Prostate gland (tissue), 2 donors: Measurements from ENCODE around the gene LPP. TPM values are rescaled to one million over a fixed set of nuclear protein-coding genes. Genes with fewer than 3 reads are reported as not detected.

Experiments used
- DNase-seq: peaks from one replicate; pipeline ENCODE4 v3.0.0-alpha.2; 2019; ENCODE audit warnings: low spot score
- H3K27ac ChIP-seq, 2 donors: fragments of 200-600 bp; sonication (generic); 2 replicates each; pipeline ENCODE4 v1.5.1; 2017 to 2019
- H3K27me3 ChIP-seq: fragments of 200-600 bp; sonication (generic); replicated peaks from 2 replicates; pipeline ENCODE4 v1.5.1; 2019; ENCODE audit not compliant: insufficient read depth
- H3K36me3 ChIP-seq, 2 donors: fragments of 200-600 bp; sonication (generic); 1 replicate in 1 of 2; 2 replicates in 1 of 2; pipeline versions ENCODE4 v1.5.1 to v1.8.1; 2017 to 2019
- H3K4me1 ChIP-seq: fragments of 200-600 bp; sonication (generic); replicated peaks from 2 replicates; pipeline ENCODE4 v1.5.1; 2019
- H3K4me3 ChIP-seq, 2 donors: fragments of 200-600 bp; sonication (generic); 2 replicates each; pipeline ENCODE4 v1.5.1; 2017 to 2019
- H3K9me3 ChIP-seq: fragments of 200-600 bp; sonication (generic); 2 replicates; pipeline ENCODE4 v1.5.1; 2017
- POLR2A ChIP-seq: fragments of 450-650 bp; IDR thresholded peaks from one replicate; pipeline ENCODE4 v1.6.1; 2016; ENCODE audit warnings: antibody characterized with exemption, mild to moderate bottlenecking
- POLR2AphosphoS5 ChIP-seq: sonication (generic); formaldehyde crosslinking; IDR thresholded peaks from one replicate; pipeline ENCODE4 v1.6.1; 2017; ENCODE audit warnings: antibody characterized with exemption
- WGBS: methylation state at CpG from one replicate; pipeline ENCODE4 v1.1.5; 2018; 5-methylcytosine and 5-hydroxymethylcytosine counted together
- intact Hi-C: fragments of 100-400 bp; cut with DNase I; formaldehyde crosslinking; loops from one replicate; pipeline ENCODE4 v1.14.2; 2022
- total RNA-seq, 2 donors: library from RNA; depleted of rRNA; stranded (reverse); fragments of >200 nt; gene quantifications; one replicate each; pipeline ENCODE4 v1.1.0, GENCODE V29; 2016
- TF ChIP-seq, protein P1 (sequence below), 4 experiments: fragments of 200-600 bp in 2 of 4; fragments of 450-650 bp in 2 of 4; sonication (generic) in 2 of 4; IDR thresholded peaks; 1 replicate in 3 of 4; 2 replicates in 1 of 4; pipeline ENCODE4 v1.5.1; 2016 to 2019; ENCODE audit warnings: antibody characterized with exemption in 4 of 4, mild to moderate bottlenecking in 2 of 4, moderate library complexity in 2 of 4

LPP gene
- total RNA-seq, 2 donors from 2014 or later = 219 to 248 TPM

- no peaks in the 10 kb centered on the region for H3K9me3 ChIP-seq
- H3K4me1 ChIP-seq = peaks cover 6% of the 10 kb centered on the region
- H3K27me3 ChIP-seq = no peaks in the 10 kb centered on the region
- intact Hi-C loops = no loop called here
- no peaks in the 10 kb centered on the region for H3K36me3 ChIP-seq
- H3K4me3 ChIP-seq = no peak overlapping the region
- 75% methylated on average over 2 of the region's 2 CpGs for WGBS
- H3K27ac ChIP-seq = peak overlapping the region; percentile 74 to 78
- TF ChIP-seq, protein P1, sequence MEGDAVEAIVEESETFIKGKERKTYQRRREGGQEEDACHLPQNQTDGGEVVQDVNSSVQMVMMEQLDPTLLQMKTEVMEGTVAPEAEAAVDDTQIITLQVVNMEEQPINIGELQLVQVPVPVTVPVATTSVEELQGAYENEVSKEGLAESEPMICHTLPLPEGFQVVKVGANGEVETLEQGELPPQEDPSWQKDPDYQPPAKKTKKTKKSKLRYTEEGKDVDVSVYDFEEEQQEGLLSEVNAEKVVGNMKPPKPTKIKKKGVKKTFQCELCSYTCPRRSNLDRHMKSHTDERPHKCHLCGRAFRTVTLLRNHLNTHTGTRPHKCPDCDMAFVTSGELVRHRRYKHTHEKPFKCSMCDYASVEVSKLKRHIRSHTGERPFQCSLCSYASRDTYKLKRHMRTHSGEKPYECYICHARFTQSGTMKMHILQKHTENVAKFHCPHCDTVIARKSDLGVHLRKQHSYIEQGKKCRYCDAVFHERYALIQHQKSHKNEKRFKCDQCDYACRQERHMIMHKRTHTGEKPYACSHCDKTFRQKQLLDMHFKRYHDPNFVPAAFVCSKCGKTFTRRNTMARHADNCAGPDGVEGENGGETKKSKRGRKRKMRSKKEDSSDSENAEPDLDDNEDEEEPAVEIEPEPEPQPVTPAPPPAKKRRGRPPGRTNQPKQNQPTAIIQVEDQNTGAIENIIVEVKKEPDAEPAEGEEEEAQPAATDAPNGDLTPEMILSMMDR (IDR thresholded peaks at IDR 0.05) = no peak
- TF ChIP-seq POLR2AphosphoS5 = no peak
- no peak for TF ChIP-seq POLR2A
- no peak for DNase-seq
These were observed 33.1 kb downstream of the LPP start for GRCh38 chr3:188187053-188187452.

- Histone ChIP-seq H3K9me3 (no peaks in the 10 kb centered on the region), H3K4me1 (peaks cover 6% of the 10 kb centered on the region), H3K27ac (peak overlapping the region in 1 of 2 donors; percentile 12), H3K27me3 (no peaks in the 10 kb centered on the region), H3K4me3 (no peak overlapping the region), H3K36me3 (no peaks in the 10 kb centered on the region)
- no peak for DNase-seq
- intact Hi-C loops = no loop called here
- TF ChIP-seq POLR2A (no peak), POLR2AphosphoS5 (no peak)
- TF ChIP-seq, protein P1 (IDR thresholded peaks at IDR 0.05) = no peak
These were observed 35.0 kb downstream of the LPP start for GRCh38 chr3:188188911-188189310.

DNA sequence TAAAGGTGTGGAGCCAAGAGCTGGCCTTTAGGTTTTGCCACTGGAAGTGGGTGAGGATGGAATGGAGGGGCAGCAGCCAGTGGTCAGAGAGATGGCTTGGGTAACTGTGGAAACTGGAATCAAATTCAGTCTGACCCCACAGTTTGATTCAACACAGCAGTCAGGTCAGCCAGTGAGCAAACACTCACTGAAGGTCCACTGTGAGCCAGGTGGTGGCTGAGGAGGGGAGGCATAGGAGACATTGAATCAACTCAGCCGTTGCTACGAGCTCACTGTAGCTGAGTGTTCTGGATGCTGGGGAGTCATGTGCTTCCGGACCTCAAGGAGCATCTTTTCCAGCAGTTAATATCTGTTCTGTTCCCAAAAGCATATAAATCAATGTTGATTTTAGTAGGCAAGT is 37.5 kb downstream of the LPP start:
- WGBS = 60% methylated on average over 3 of the region's 3 CpGs
- H3K36me3 ChIP-seq = no peaks in the 10 kb centered on the region
- DNase-seq = no peak
- TF ChIP-seq POLR2A = no peak
- no peak for TF ChIP-seq POLR2AphosphoS5
- TF ChIP-seq, protein P1 (IDR thresholded peaks at IDR 0.05) = no peak
- no peak overlapping the region for H3K27ac ChIP-seq
- no peak overlapping the region for H3K4me3 ChIP-seq
- intact Hi-C loops = no loop called here
- H3K27me3 ChIP-seq = no peaks in the 10 kb centered on the region
- no peaks in the 10 kb centered on the region for H3K4me1 ChIP-seq
- no peaks in the 10 kb centered on the region for H3K9me3 ChIP-seq

DNA sequence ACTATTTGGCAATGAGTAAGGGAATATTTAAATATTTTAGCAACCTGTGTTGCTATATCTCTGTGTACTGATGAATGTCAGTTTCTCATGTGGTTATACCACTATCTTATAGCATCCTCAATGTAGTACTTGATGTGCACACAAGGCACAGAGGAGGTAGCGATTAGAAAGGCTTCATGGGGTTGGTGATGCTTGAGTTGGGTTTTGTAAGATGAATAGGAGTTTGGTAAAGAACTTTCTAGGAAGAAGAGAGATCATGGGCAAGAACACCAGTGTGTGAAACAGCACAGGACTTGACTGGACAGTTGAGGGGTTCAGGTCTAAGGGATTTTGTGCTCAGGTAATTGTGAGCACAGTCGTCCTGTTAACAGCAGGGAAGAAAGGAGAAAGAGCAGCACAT is 38.1 kb downstream of the LPP start:
- no peak for DNase-seq
- no peaks in the 10 kb centered on the region for H3K4me1 ChIP-seq
- no peak overlapping the region for H3K27ac ChIP-seq
- H3K27me3 ChIP-seq = no peaks in the 10 kb centered on the region
- H3K36me3 ChIP-seq = no peaks in the 10 kb centered on the region
- 94% methylated on average over 2 of the region's 2 CpGs for WGBS
- intact Hi-C loops = no loop called here
- no peak overlapping the region for H3K4me3 ChIP-seq
- no peaks in the 10 kb centered on the region for H3K9me3 ChIP-seq
- TF ChIP-seq, protein P1 (IDR thresholded peaks at IDR 0.05) = no peak
- TF ChIP-seq POLR2A (no peak), POLR2AphosphoS5 (no peak)

- Histone ChIP-seq H3K36me3 (no peaks in the 10 kb centered on the region), H3K27me3 (no peaks in the 10 kb centered on the region), H3K27ac (no peak overlapping the region), H3K9me3 (no peaks in the 10 kb centered on the region), H3K4me1 (no peaks in the 10 kb centered on the region), H3K4me3 (no peak overlapping the region)
- DNase-seq = no peak
- TF ChIP-seq POLR2AphosphoS5 = no peak
- no peak for TF ChIP-seq POLR2A
- TF ChIP-seq, protein P1 (IDR thresholded peaks at IDR 0.05) = no peak
- intact Hi-C loops = no loop called here
- 63% methylated on average over 2 of the region's 2 CpGs for WGBS
These were observed 40.4 kb downstream of the LPP start for GRCh38 chr3:188194332-188194731.
